Neuronal stem cell (in vitro differentiated cells): ENCODE data around the gene MAP4K3.
"Not testable (repeated sequence)": the region's sequence is repeated elsewhere in the genome, so short reads cannot be mapped to it uniquely, and the experiment has no call there.

Experiments used
- DNase-seq: peaks from one replicate; pipeline ENCODE4 v3.0.0-alpha.2; 2013; ENCODE audit warnings: low spot score
- H2AFZ ChIP-seq: one replicate; pipeline ENCODE4 v1.6.1; 2013; ENCODE audit warnings: mild to moderate bottlenecking, low read length, inconsistent platforms
- H2AK5ac ChIP-seq: 2 replicates; pipeline ENCODE4 v1.6.1; 2013; ENCODE audit warnings: low read depth, mild to moderate bottlenecking, inconsistent platforms, low read length, moderate library complexity, mixed read lengths
- H2BK120ac ChIP-seq: 2 replicates; pipeline ENCODE4 v1.6.1; 2013; ENCODE audit warnings: low read depth, mild to moderate bottlenecking, inconsistent platforms, low read length, moderate library complexity, mixed read lengths
- H2BK12ac ChIP-seq: one replicate; pipeline ENCODE4 v1.6.1; 2013; ENCODE audit warnings: low read length, inconsistent platforms
- H2BK15ac ChIP-seq: 2 replicates; pipeline ENCODE4 v1.6.1; 2013; ENCODE audit warnings: mild to moderate bottlenecking, low read length, inconsistent platforms, mixed read lengths
- H2BK5ac ChIP-seq: one replicate; pipeline ENCODE4 v1.6.1; 2013; ENCODE audit warnings: inconsistent platforms, mild to moderate bottlenecking, low read length, moderate library complexity
- H3K14ac ChIP-seq: one replicate; pipeline ENCODE4 v1.6.1; 2013; ENCODE audit warnings: low read length, inconsistent platforms
- H3K18ac ChIP-seq: 2 replicates; pipeline ENCODE4 v1.6.1; 2013; ENCODE audit warnings: low read length, inconsistent platforms
- H3K23ac ChIP-seq: 2 replicates; pipeline ENCODE4 v1.6.1; 2013; ENCODE audit warnings: low read depth, mild to moderate bottlenecking, mixed read lengths, low read length, inconsistent platforms; ENCODE audit not compliant: poor library complexity
- H3K27ac ChIP-seq: replicated peaks from 3 replicates; pipeline ENCODE4 v1.5.1; 2013; ENCODE audit warnings: low read length, inconsistent platforms
- H3K27me3 ChIP-seq, 3 experiments: 2 replicates each; pipeline ENCODE4 v1.6.1; 2013; ENCODE audit warnings: low read length in 3 of 3, mild to moderate bottlenecking in 2 of 3, inconsistent platforms in 1 of 3, low read depth in 1 of 3, mixed read lengths in 1 of 3, moderate library complexity in 1 of 3; ENCODE audit not compliant: control insufficient read depth in 3 of 3, insufficient read depth in 3 of 3
- H3K36me3 ChIP-seq, 2 donors: replicated peaks in 1 of 2; 2 replicates each; pipeline ENCODE4 v1.6.1; 2013; ENCODE audit warnings: low read length in 2 of 2; ENCODE audit not compliant: control insufficient read depth in 2 of 2, insufficient read depth in 2 of 2
- H3K4ac ChIP-seq: 2 replicates; pipeline ENCODE4 v1.6.1; 2013; ENCODE audit warnings: inconsistent platforms, mild to moderate bottlenecking, low read length, moderate library complexity
- H3K4me1 ChIP-seq, 2 donors: 1 replicate in 1 of 2; 2 replicates in 1 of 2; pipeline ENCODE4 v1.6.1; 2013; ENCODE audit warnings: low read length in 2 of 2, low read depth in 1 of 2; ENCODE audit not compliant: control insufficient read depth in 2 of 2, insufficient read depth in 1 of 2
- H3K4me2 ChIP-seq: one replicate; pipeline ENCODE4 v1.6.1; 2013; ENCODE audit warnings: mild to moderate bottlenecking, low read length, inconsistent platforms; ENCODE audit not compliant: insufficient read depth, poor library complexity, severe bottlenecking
- H3K4me3 ChIP-seq, 2 donors: 2 replicates each; pipeline ENCODE4 v1.5.1; 2013; ENCODE audit warnings: low read length in 2 of 2, mild to moderate bottlenecking in 2 of 2, inconsistent platforms in 1 of 2, moderate library complexity in 1 of 2
- H3K79me1 ChIP-seq: one replicate; pipeline ENCODE4 v1.6.1; 2013; ENCODE audit warnings: low read depth, mild to moderate bottlenecking, inconsistent platforms, low read length, moderate library complexity
- H3K9ac ChIP-seq: one replicate; pipeline ENCODE4 v1.6.1; 2013; ENCODE audit warnings: mild to moderate bottlenecking, low read depth, low read length, inconsistent platforms; ENCODE audit not compliant: poor library complexity
- H3K9me3 ChIP-seq, 2 donors: replicated peaks in 1 of 2; 2 replicates each; pipeline versions ENCODE3 to v1.6.1; 2013; ENCODE audit warnings: low read length in 2 of 2, mild to moderate bottlenecking in 2 of 2, inconsistent platforms in 1 of 2, low read depth in 1 of 2, mixed read lengths in 1 of 2, moderate library complexity in 1 of 2; ENCODE audit not compliant: control insufficient read depth in 2 of 2, insufficient read depth in 1 of 2
- H4K8ac ChIP-seq: one replicate; pipeline ENCODE4 v1.6.1; 2013; ENCODE audit warnings: low read depth, mild to moderate bottlenecking, inconsistent platforms, low read length, moderate library complexity
- H4K91ac ChIP-seq: one replicate; pipeline ENCODE4 v1.6.1; 2013; ENCODE audit warnings: low read length, low read depth, mild to moderate bottlenecking, inconsistent platforms; ENCODE audit not compliant: poor library complexity
- WGBS, 2 donors: extraction: QIAGEN DNeasy Blood & Tissue Kit; methylation state at CpG; one replicate each; pipeline ENCODE4 v1.1.7; 2013; ENCODE audit warnings: missing lambda C conversion rate in 2 of 2, mixed read lengths in 1 of 2; ENCODE audit not compliant: insufficient read length in 2 of 2, insufficient replicate concordance in 1 of 2; ENCODE audit errors: extremely low coverage in 2 of 2; 5-methylcytosine and 5-hydroxymethylcytosine counted together

MAP4K3 gene

DNA sequence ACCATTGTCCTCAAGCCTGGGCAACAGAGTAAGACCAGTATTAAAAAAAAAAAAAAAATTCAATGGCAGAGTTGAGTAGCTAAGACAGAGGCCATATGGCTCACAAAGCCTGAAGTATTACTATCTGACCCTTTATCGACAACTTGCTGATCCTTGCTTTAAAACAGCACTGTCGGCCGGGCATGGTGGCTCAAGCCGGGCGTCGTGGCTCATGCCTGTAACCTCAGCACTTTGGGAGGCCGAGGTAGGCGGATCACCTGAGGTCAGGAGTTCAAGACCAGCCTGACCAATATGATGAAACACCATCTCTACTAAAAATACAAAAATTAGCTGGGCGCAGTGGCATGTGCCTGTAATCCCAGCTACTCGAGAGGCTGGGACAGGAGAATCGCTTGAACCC is 53.0 kb downstream of the MAP4K3 start:
- H2AFZ ChIP-seq, H2BK15ac ChIP-seq, H4K91ac ChIP-seq, H3K4ac ChIP-seq, H3K27me3 ChIP-seq, H3K4me1 ChIP-seq, H2BK12ac ChIP-seq, H3K18ac ChIP-seq, H3K23ac ChIP-seq, H2BK5ac ChIP-seq, H2AK5ac ChIP-seq, H3K14ac ChIP-seq, H2BK120ac ChIP-seq, H3K4me3 ChIP-seq, H3K79me1 ChIP-seq, H3K4me2 ChIP-seq, DNase-seq, H4K8ac ChIP-seq, H3K27ac ChIP-seq, H3K9ac ChIP-seq: not testable (repeated sequence)
- no CpG with 5 or more reads among the region's 11 CpGs for WGBS, 2 donors
- peaks cover 0 to 39% of the 10 kb centered on the region in 2 donors for H3K9me3 ChIP-seq
- peaks cover 0 to 17% of the 10 kb centered on the region in 2 donors for H3K36me3 ChIP-seq

DNA sequence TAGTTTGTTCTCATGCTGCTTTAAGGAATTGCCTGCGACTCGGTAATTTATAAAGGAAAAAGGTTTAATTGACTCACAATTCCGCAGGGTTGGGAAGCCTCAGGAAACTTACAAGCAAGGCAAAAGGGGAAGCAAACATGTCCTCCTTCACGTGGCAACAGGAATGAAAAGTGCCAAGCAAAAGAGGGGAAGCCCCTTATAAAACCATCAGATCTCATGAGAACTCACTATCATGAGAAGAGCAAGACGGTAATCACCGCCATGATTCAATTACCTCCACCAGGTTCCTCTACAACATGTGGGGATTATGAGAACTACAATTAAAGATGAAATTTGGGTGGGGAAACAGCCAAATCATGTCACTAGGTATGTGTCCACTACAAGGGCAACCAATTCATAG is 53.9 kb downstream of the MAP4K3 start:
- no peak overlapping the region for H3K4me2 ChIP-seq
- H2BK12ac ChIP-seq, result no peak overlapping the region
- no peak overlapping the region for H4K91ac ChIP-seq
- no peak overlapping the region for H2AFZ ChIP-seq
- no peaks in the 10 kb centered on the region for H3K27me3 ChIP-seq
- no peak overlapping the region for H3K9ac ChIP-seq
- no CpG with 5 or more reads among the region's 6 CpGs for WGBS, 2 donors
- H3K18ac ChIP-seq, result no peak overlapping the region
- H3K23ac ChIP-seq, result no peak overlapping the region
- no peak overlapping the region for H2BK5ac ChIP-seq
- H3K14ac ChIP-seq, result no peak overlapping the region
- no peak overlapping the region for H4K8ac ChIP-seq
- peaks cover 0 to 12% of the 10 kb centered on the region in 2 donors for H3K36me3 ChIP-seq
- H2BK120ac ChIP-seq, result no peak overlapping the region
- H3K79me1 ChIP-seq, result peaks cover 2% of the 10 kb centered on the region
- peaks cover 0 to 33% of the 10 kb centered on the region in 2 donors for H3K9me3 ChIP-seq
- H3K4ac ChIP-seq, result no peak overlapping the region
- H3K4me3 ChIP-seq, result no peak overlapping the region
- no peak overlapping the region for H3K27ac ChIP-seq
- peaks cover 0 to 6% of the 10 kb centered on the region in 2 donors for H3K4me1 ChIP-seq
- H2AK5ac ChIP-seq, result no peak overlapping the region
- no peak for DNase-seq
- H2BK15ac ChIP-seq, result no peak overlapping the region

DNA sequence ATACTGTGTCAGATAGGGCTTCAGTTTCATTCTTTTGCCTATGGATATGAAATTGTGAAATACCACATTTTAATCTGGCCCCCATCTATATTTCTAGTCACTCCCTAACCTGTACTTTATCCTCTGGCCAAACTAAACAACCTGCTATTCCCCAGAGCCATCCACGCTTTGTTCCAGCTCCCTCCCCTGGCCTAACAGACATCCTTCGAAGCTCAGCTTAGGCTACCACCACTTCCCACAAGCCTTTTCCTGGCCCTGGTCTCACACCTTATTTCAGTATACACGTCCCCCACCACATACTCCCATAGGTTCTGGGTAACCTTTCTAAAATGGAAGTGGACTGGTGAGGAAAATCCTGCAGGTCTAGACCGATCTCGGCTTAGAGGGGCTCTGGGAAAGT is 55.4 kb downstream of the MAP4K3 start:
- H3K4me3 ChIP-seq, result no peak overlapping the region

DNA sequence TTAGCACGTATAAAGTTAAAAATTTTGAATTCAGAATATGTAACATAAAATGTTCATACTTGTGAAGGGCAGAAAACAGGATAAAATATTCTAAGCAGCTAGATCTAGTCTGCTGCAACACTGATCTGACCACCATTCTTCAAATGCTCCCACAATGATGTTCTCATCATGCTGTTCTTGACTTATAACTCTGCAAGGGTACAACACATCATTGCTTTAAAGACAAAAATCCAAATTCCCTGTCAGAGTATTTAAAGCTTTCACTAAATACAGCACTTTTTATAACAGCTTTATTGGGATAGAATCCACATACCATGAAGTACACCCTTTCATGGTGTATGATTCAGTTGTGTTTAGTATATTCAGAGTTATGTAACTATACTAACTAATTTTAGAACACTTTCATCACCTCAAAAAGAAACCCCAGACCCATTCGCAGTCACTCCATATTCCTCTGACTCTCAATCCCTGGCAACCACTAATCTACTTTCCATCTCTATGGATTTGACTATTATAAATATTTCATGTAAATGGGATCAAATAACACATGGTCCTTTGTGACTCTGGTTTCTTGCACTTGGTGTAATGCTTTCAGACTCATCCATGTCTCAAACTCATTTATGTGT is 56.4 kb downstream of the MAP4K3 start:
- H3K4me1 ChIP-seq, result peaks cover 4 to 6% of the 10 kb centered on the region in 2 donors
- H3K27ac ChIP-seq, result no peak overlapping the region
- no peak overlapping the region for H2BK5ac ChIP-seq
- no peak overlapping the region for H2BK15ac ChIP-seq
- H2BK120ac ChIP-seq, result no peak overlapping the region
- no peaks in the 10 kb centered on the region for H3K79me1 ChIP-seq
- H3K4ac ChIP-seq, result no peak overlapping the region
- H4K91ac ChIP-seq, result no peak overlapping the region
- no peak overlapping the region for H3K4me2 ChIP-seq
- no CpG with 5 or more reads among the region's 2 CpGs for WGBS, 2 donors
- H2AFZ ChIP-seq, result no peak overlapping the region
- no peaks in the 10 kb centered on the region for H3K27me3 ChIP-seq
- no peak overlapping the region for H2AK5ac ChIP-seq
- no peak for DNase-seq
- peaks cover under 1 to 27% of the 10 kb centered on the region in 2 donors for H3K36me3 ChIP-seq
- H3K4me3 ChIP-seq, result no peak overlapping the region
- H3K18ac ChIP-seq, result no peak overlapping the region
- peaks cover under 1 to 22% of the 10 kb centered on the region in 2 donors for H3K9me3 ChIP-seq
- H2BK12ac ChIP-seq, result no peak overlapping the region
- H4K8ac ChIP-seq, result no peak overlapping the region
- no peak overlapping the region for H3K9ac ChIP-seq
- H3K23ac ChIP-seq, result no peak overlapping the region
- no peak overlapping the region for H3K14ac ChIP-seq

More for the DNA sequence above, 55.4 kb downstream of the MAP4K3 start:
- no peaks in the 10 kb centered on the region for H3K79me1 ChIP-seq
- H3K27me3 ChIP-seq, result no peaks in the 10 kb centered on the region
- no peak overlapping the region for H3K18ac ChIP-seq
- H3K4ac ChIP-seq, result no peak overlapping the region
- H2AFZ ChIP-seq, result no peak overlapping the region
- H2AK5ac ChIP-seq, result no peak overlapping the region
- H3K9me3 ChIP-seq, result peaks cover 0 to 22% of the 10 kb centered on the region in 2 donors
- DNase-seq, result no peak
- H3K4me1 ChIP-seq, result peaks cover 4 to 6% of the 10 kb centered on the region in 2 donors
- no peak overlapping the region for H3K27ac ChIP-seq
- H3K23ac ChIP-seq, result no peak overlapping the region
- no peak overlapping the region for H4K8ac ChIP-seq
- H3K14ac ChIP-seq, result no peak overlapping the region
- peaks cover 0 to 20% of the 10 kb centered on the region in 2 donors for H3K36me3 ChIP-seq
- H4K91ac ChIP-seq, result no peak overlapping the region
- no peak overlapping the region for H2BK12ac ChIP-seq
- H2BK120ac ChIP-seq, result no peak overlapping the region
- H3K9ac ChIP-seq, result no peak overlapping the region
- H2BK5ac ChIP-seq, result no peak overlapping the region
- no peak overlapping the region for H2BK15ac ChIP-seq
- no CpG with 5 or more reads among the region's 5 CpGs for WGBS, 2 donors
- no peak overlapping the region for H3K4me2 ChIP-seq
